Activated T-helper 1 cell treated with anti-CD3 and anti-CD28 coated beads, Interleukin-12 subunit alpha, Interleukin-12 subunit beta, Interleukin-2, Interleukin-4 antibody, amounts not matched to agents 30 ng/mL and 10 ng/mL and 1 ng/mL, durations not matched to agents 14 hours and 24 hours and 36 hours (primary cell): ENCODE data around the gene NARF. TPM values are rescaled to one million over a fixed set of nuclear protein-coding genes. Genes with fewer than 3 reads are reported as not detected.
"Not testable (repeated sequence)": the region's sequence is repeated elsewhere in the genome, so short reads cannot be mapped to it uniquely, and the experiment has no call there.

Experiments
- DNase-seq: peaks from one replicate; pipeline ENCODE4 v3.0.0; 2021; ENCODE audit warnings: low spot score
- H3K27ac Mint-ChIP-seq: one replicate; pipeline ENCODE4 v1.8.0; 2021; ENCODE audit warnings: mild to moderate bottlenecking, mixed read lengths
- H3K27me3 Mint-ChIP-seq: one replicate; pipeline ENCODE4 v1.8.0; 2022; ENCODE audit warnings: mild to moderate bottlenecking, moderate library complexity, mixed read lengths; ENCODE audit not compliant: insufficient read depth
- H3K36me3 Mint-ChIP-seq: one replicate; pipeline ENCODE4 v1.8.0; 2021; ENCODE audit warnings: low read depth, mixed read lengths
- H3K4me1 Mint-ChIP-seq: one replicate; pipeline ENCODE4 v1.8.0; 2021; ENCODE audit warnings: low read depth, mixed read lengths
- H3K4me3 Mint-ChIP-seq: one replicate; pipeline ENCODE4 v1.8.0; 2021; ENCODE audit warnings: mild to moderate bottlenecking, moderate library complexity, mixed read lengths
- H3K9me3 Mint-ChIP-seq: one replicate; pipeline ENCODE4 v1.8.0; 2021; ENCODE audit warnings: mixed read lengths
- intact Hi-C: fragments of 100-400 bp; cut with micrococcal nuclease; formaldehyde crosslinking; loops from one replicate; pipeline ENCODE4 v1.15.1; 2024
- total RNA-seq: library from RNA; stranded (reverse); gene quantifications from 2 replicates; pipeline ENCODE4 v1.2.3, GENCODE V29; 2022

NARF gene
- total RNA-seq, 1 donor from 2014 or later = 103 TPM

GRCh38 chr17:82444284-82444893 is 14.2 kb upstream of the NARF start:
- H3K4me1 Mint-ChIP-seq = peaks cover 11% of the 10 kb centered on the region
- H3K9me3 Mint-ChIP-seq = no peaks in the 10 kb centered on the region
- peaks cover 17% of the 10 kb centered on the region for H3K36me3 Mint-ChIP-seq
- H3K27me3 Mint-ChIP-seq = peaks cover 2% of the 10 kb centered on the region
- no peak overlapping the region for H3K4me3 Mint-ChIP-seq
- no peak overlapping the region for H3K27ac Mint-ChIP-seq
- intact Hi-C loops = loop anchor here (2.0 kb wide), 1 partner anchor 14 kb away; the partner anchor contains the start of gene NARF
- no peak for DNase-seq

- Mint-ChIP-seq H3K4me1 (peaks cover 11% of the 10 kb centered on the region), H3K27me3 (peaks cover 2% of the 10 kb centered on the region), H3K9me3 (no peaks in the 10 kb centered on the region), H3K36me3 (peaks cover 21% of the 10 kb centered on the region), H3K4me3 (no peak overlapping the region), H3K27ac (no peak overlapping the region)
- intact Hi-C loops = loop anchor here (2.0 kb wide), 1 partner anchor 14 kb away; the partner anchor contains the start of gene NARF
- no peak for DNase-seq
Observed at GRCh38 chr17:82444941-82445521, 13.5 kb upstream of the NARF start.

GRCh38 chr17:82445542-82445941 is 13.0 kb upstream of the NARF start:
- H3K4me3 Mint-ChIP-seq = no peak overlapping the region

GRCh38 chr17:82446124-82446523 is 12.4 kb upstream of the NARF start:
- Mint-ChIP-seq H3K27ac (peak overlapping the region; percentile 53), H3K36me3 (peaks cover 21% of the 10 kb centered on the region), H3K9me3 (no peaks in the 10 kb centered on the region), H3K27me3 (peaks cover 2% of the 10 kb centered on the region), H3K4me1 (peaks cover 16% of the 10 kb centered on the region), H3K4me3 (no peak overlapping the region)
- intact Hi-C loops = no loop called here
- no peak for DNase-seq

More at GRCh38 chr17:82445542-82445941, 13.0 kb upstream of the NARF start:
- DNase-seq = no peak
- Mint-ChIP-seq H3K36me3 (peaks cover 21% of the 10 kb centered on the region), H3K4me1 (peaks cover 11% of the 10 kb centered on the region), H3K9me3 (no peaks in the 10 kb centered on the region), H3K27ac (peak overlapping the region; percentile 29), H3K27me3 (peaks cover 2% of the 10 kb centered on the region)
- intact Hi-C loops = loop anchor here (2.0 kb wide), 1 partner anchor 13 kb away; the partner anchor contains the start of gene NARF

GRCh38 chr17:82446649-82447048 is 11.9 kb upstream of the NARF start:
- Mint-ChIP-seq H3K27ac (no peak overlapping the region), H3K4me3 (peak overlapping the region; percentile 26)

GRCh38 chr17:82447876-82448275 is 10.7 kb upstream of the NARF start:
- peak overlapping the region; percentile 74 for H3K27ac Mint-ChIP-seq
- DNase-seq = no peak
- intact Hi-C loops = no loop called here
- peaks cover 17% of the 10 kb centered on the region for H3K36me3 Mint-ChIP-seq
- H3K4me3 Mint-ChIP-seq = peak overlapping the region; percentile 74
- peaks cover 31% of the 10 kb centered on the region for H3K4me1 Mint-ChIP-seq
- H3K27me3 Mint-ChIP-seq = peaks cover 2% of the 10 kb centered on the region
- H3K9me3 Mint-ChIP-seq = no peaks in the 10 kb centered on the region

More at GRCh38 chr17:82446649-82447048, 11.9 kb upstream of the NARF start:
- no peak for DNase-seq
- intact Hi-C loops = no loop called here
- H3K27me3 Mint-ChIP-seq = peaks cover 2% of the 10 kb centered on the region
- no peaks in the 10 kb centered on the region for H3K9me3 Mint-ChIP-seq
- peaks cover 20% of the 10 kb centered on the region for H3K36me3 Mint-ChIP-seq
- H3K4me1 Mint-ChIP-seq = peaks cover 21% of the 10 kb centered on the region

- peak overlapping the region; percentile 96 for H3K27ac Mint-ChIP-seq
- peak; percentile 74 for DNase-seq
- H3K4me1 Mint-ChIP-seq = peaks cover 31% of the 10 kb centered on the region
- peak overlapping the region; percentile 91 for H3K4me3 Mint-ChIP-seq
- peaks cover 16% of the 10 kb centered on the region for H3K36me3 Mint-ChIP-seq
- peaks cover 3% of the 10 kb centered on the region for H3K9me3 Mint-ChIP-seq
- H3K27me3 Mint-ChIP-seq = no peaks in the 10 kb centered on the region
- intact Hi-C loops = no loop called here
Observed at GRCh38 chr17:82449131-82449882, 9.2 kb upstream of the NARF start.

- peaks cover 4% of the 10 kb centered on the region for H3K9me3 Mint-ChIP-seq
- intact Hi-C loops = loop anchor here (1.0 to 2.0 kb wide), 8 partner anchors 8 to 248 kb away; partner anchors contain the start of genes FOXK2, HEXD, NARF and OGFOD3
- no peaks in the 10 kb centered on the region for H3K27me3 Mint-ChIP-seq
- H3K27ac Mint-ChIP-seq = peak overlapping the region; percentile 96
- H3K36me3 Mint-ChIP-seq = peaks cover 17% of the 10 kb centered on the region
- peak overlapping the region; percentile 91 for H3K4me3 Mint-ChIP-seq
- no peak for DNase-seq
- peaks cover 31% of the 10 kb centered on the region for H3K4me1 Mint-ChIP-seq
Observed at GRCh38 chr17:82449883-82450356, 8.6 kb upstream of the NARF start.

GRCh38 chr17:82450357-82451106 is 8.0 kb upstream of the NARF start, which contains the start of gene CYBC1:
CYBC1 (minus strand) TSS chr17:82450752; CDS start chr17:82449254, 1,498 bp downstream.
- intact Hi-C loops = loop anchor here (1.0 to 2.0 kb wide), 8 partner anchors 8 to 248 kb away; partner anchors contain the start of genes FOXK2, HEXD, NARF and OGFOD3
- Mint-ChIP-seq H3K36me3 (peaks cover 17% of the 10 kb centered on the region), H3K4me1 (peaks cover 31% of the 10 kb centered on the region), H3K9me3 (peaks cover 4% of the 10 kb centered on the region), H3K27me3 (no peaks in the 10 kb centered on the region), H3K4me3 (peak within 1 kb of the TSS; percentile 91), H3K27ac (peak within 1 kb of the TSS; percentile 96)
- peak; percentile 93 for DNase-seq

GRCh38 chr17:82452162-82452561 is 6.4 kb upstream of the NARF start:
- peak overlapping the region; percentile 91 for H3K4me3 Mint-ChIP-seq
- DNase-seq = no peak
- peaks cover 19% of the 10 kb centered on the region for H3K36me3 Mint-ChIP-seq
- H3K4me1 Mint-ChIP-seq = peaks cover 37% of the 10 kb centered on the region
- H3K9me3 Mint-ChIP-seq = peaks cover 4% of the 10 kb centered on the region
- intact Hi-C loops = no loop called here
- peak overlapping the region; percentile 95 for H3K27ac Mint-ChIP-seq
- H3K27me3 Mint-ChIP-seq = no peaks in the 10 kb centered on the region

GRCh38 chr17:82453151-82453550 is 5.4 kb upstream of the NARF start:
- H3K36me3 Mint-ChIP-seq = peaks cover 16% of the 10 kb centered on the region
- DNase-seq, H3K9me3 Mint-ChIP-seq, H3K27me3 Mint-ChIP-seq, intact Hi-C loops: not testable (repeated sequence)
- peaks cover 40% of the 10 kb centered on the region for H3K4me1 Mint-ChIP-seq
- peak overlapping the region; percentile 26 for H3K4me3 Mint-ChIP-seq
- peak overlapping the region; percentile 44 for H3K27ac Mint-ChIP-seq

GRCh38 chr17:82453706-82454105 is 4.8 kb upstream of the NARF start:
- H3K9me3 Mint-ChIP-seq, DNase-seq, intact Hi-C loops, H3K4me3 Mint-ChIP-seq, H3K27me3 Mint-ChIP-seq, H3K27ac Mint-ChIP-seq: not testable (repeated sequence)
- Mint-ChIP-seq H3K36me3 (peaks cover 16% of the 10 kb centered on the region), H3K4me1 (peaks cover 40% of the 10 kb centered on the region)
